Thyroid gland (tissue), 4 donors: ENCODE results near the gene ADAMTS12. TPM values are rescaled to one million over a fixed set of nuclear protein-coding genes. Genes with fewer than 3 reads are reported as not detected.

Experiments
- DNase-seq, 2 donors: peaks; one replicate each; pipeline ENCODE4 v3.0.0-alpha.2; 2019
- H3K27ac ChIP-seq, 3 donors: fragments of 200-600 bp; sonication (generic); 1 replicate in 2 of 3; 2 replicates in 1 of 3; pipeline ENCODE4 v1.5.1; 2016 to 2019; ENCODE audit warnings: mild to moderate bottlenecking in 1 of 3, moderate library complexity in 1 of 3
- H3K27me3 ChIP-seq: fragments of 200-600 bp; sonication (generic); one replicate; pipeline ENCODE4 v1.5.1; 2019
- H3K36me3 ChIP-seq, 2 donors: fragments of 200-600 bp; sonication (generic); one replicate each; pipeline ENCODE4 v1.5.1; 2016 to 2019
- H3K4me1 ChIP-seq, 2 donors: fragments of 200-600 bp; sonication (generic); one replicate each; pipeline ENCODE4 v1.5.1; 2017 to 2019
- H3K4me3 ChIP-seq, 3 donors: fragments of 200-600 bp; sonication (generic); replicated peaks in 1 of 3; 1 replicate in 2 of 3; 2 replicates in 1 of 3; pipeline ENCODE4 v1.5.1; 2016; ENCODE audit warnings: mild to moderate bottlenecking in 1 of 3
- H3K9me3 ChIP-seq: fragments of 200-600 bp; sonication (generic); one replicate; pipeline ENCODE4 v1.5.1; 2017
- CTCF ChIP-seq, 6 experiments: fragments of 200-600 bp in 3 of 6; fragments of 450-650 bp in 3 of 6; sonication (generic) in 3 of 6; IDR thresholded peaks; one replicate each; pipeline ENCODE4 v1.5.1; 2016 to 2019; ENCODE audit warnings: antibody characterized with exemption in 6 of 6, mild to moderate bottlenecking in 2 of 6, inconsistent platforms in 1 of 6, moderate library complexity in 1 of 6
- POLR2A ChIP-seq, 2 donors: fragments of 450-650 bp; IDR thresholded peaks; one replicate each; pipeline ENCODE4 v1.6.1; 2017; ENCODE audit warnings: antibody characterized with exemption in 2 of 2, mild to moderate bottlenecking in 2 of 2, moderate library complexity in 1 of 2
- WGBS, 2 donors: methylation state at CpG; one replicate each; pipeline ENCODE4 v1.1.5; 2017; 5-methylcytosine and 5-hydroxymethylcytosine counted together
- intact Hi-C: fragments of 100-400 bp; cut with DNase I; formaldehyde crosslinking; loops from one replicate; pipeline ENCODE4 v1.15.1; 2023
- total RNA-seq, 4 donors: library from RNA; depleted of rRNA; stranded (reverse); fragments of >200 nt; gene quantifications; one replicate each; pipeline ENCODE4 v1.2.3, GENCODE V29; 2016

The ADAMTS12 gene
- total RNA-seq, 4 donors from 2014 or later = 1.3 to 5.8 (median 2.3) TPM

- Histone ChIP-seq H3K27me3 (no peaks in the 10 kb centered on the region), H3K27ac (no peak overlapping the region), H3K9me3 (no peaks in the 10 kb centered on the region), H3K36me3 (no peaks in the 10 kb centered on the region), H3K4me1 (no peaks in the 10 kb centered on the region), H3K4me3 (no peak overlapping the region)
- TF ChIP-seq POLR2A (IDR thresholded peaks at IDR 0.05) (no peak), CTCF (IDR thresholded peaks at IDR 0.05) (no peak)
- intact Hi-C loops = no loop called here
- WGBS, 2 donors = 40 to 43% methylated on average over 7 of the region's 7 CpGs
- peak; percentile 21 to 47 for DNase-seq
Observed at GRCh38 chr5:33639474-33639873, 252.3 kb downstream of the ADAMTS12 start.

- TF ChIP-seq CTCF (IDR thresholded peaks at IDR 0.05) = no peak
- no peak for TF ChIP-seq POLR2A (IDR thresholded peaks at IDR 0.05)
- 80 to 81% methylated on average over 2 to 3 of the region's 3 CpGs for WGBS, 2 donors
- H3K4me3 ChIP-seq = no peak overlapping the region
- no peaks in the 10 kb centered on the region for H3K4me1 ChIP-seq
- H3K9me3 ChIP-seq = no peaks in the 10 kb centered on the region
- DNase-seq = no peak
- intact Hi-C loops = no loop called here
- H3K27me3 ChIP-seq = no peaks in the 10 kb centered on the region
- H3K36me3 ChIP-seq = no peaks in the 10 kb centered on the region
- H3K27ac ChIP-seq = no peak overlapping the region
Observed at GRCh38 chr5:33637011-33637410, 254.8 kb downstream of the ADAMTS12 start.

GRCh38 chr5:33635582-33635981, 256.2 kb downstream of the ADAMTS12 start:
- no peak for DNase-seq
- 27 to 43% methylated on average over 3 of the region's 3 CpGs for WGBS, 2 donors
- intact Hi-C loops = no loop called here
- Histone ChIP-seq H3K4me1 (no peaks in the 10 kb centered on the region), H3K27ac (no peak overlapping the region), H3K27me3 (no peaks in the 10 kb centered on the region), H3K9me3 (no peaks in the 10 kb centered on the region), H3K4me3 (no peak overlapping the region), H3K36me3 (no peaks in the 10 kb centered on the region)
- TF ChIP-seq POLR2A (IDR thresholded peaks at IDR 0.05) (no peak), CTCF (IDR thresholded peaks at IDR 0.05) (no peak)

- Histone ChIP-seq H3K9me3 (no peaks in the 10 kb centered on the region), H3K4me3 (no peak overlapping the region), H3K27ac (no peak overlapping the region), H3K27me3 (no peaks in the 10 kb centered on the region), H3K36me3 (no peaks in the 10 kb centered on the region), H3K4me1 (no peaks in the 10 kb centered on the region)
- no peak for DNase-seq
- TF ChIP-seq POLR2A (IDR thresholded peaks at IDR 0.05) (no peak), CTCF (IDR thresholded peaks at IDR 0.05) (no peak)
- 96 to 99% methylated on average over 2 of the region's 2 CpGs for WGBS, 2 donors
- intact Hi-C loops = no loop called here
Observed at GRCh38 chr5:33633699-33634098, 258.1 kb downstream of the ADAMTS12 start.

- 46 to 54% methylated on average over 1 of the region's 1 CpG for WGBS, 2 donors
- peak in 1 of 2 donors; percentile 37 for DNase-seq
- no peak overlapping the region for H3K4me3 ChIP-seq
- no peak for TF ChIP-seq CTCF (IDR thresholded peaks at IDR 0.05)
- no peak for TF ChIP-seq POLR2A (IDR thresholded peaks at IDR 0.05)
- H3K9me3 ChIP-seq = no peaks in the 10 kb centered on the region
- no peaks in the 10 kb centered on the region for H3K27me3 ChIP-seq
- H3K4me1 ChIP-seq = no peaks in the 10 kb centered on the region
- no peak overlapping the region for H3K27ac ChIP-seq
- no peaks in the 10 kb centered on the region for H3K36me3 ChIP-seq
- intact Hi-C loops = no loop called here
Observed at GRCh38 chr5:33631786-33632185, 260.0 kb downstream of the ADAMTS12 start.
